ENCODE data around the gene ARID1B.

DNA sequence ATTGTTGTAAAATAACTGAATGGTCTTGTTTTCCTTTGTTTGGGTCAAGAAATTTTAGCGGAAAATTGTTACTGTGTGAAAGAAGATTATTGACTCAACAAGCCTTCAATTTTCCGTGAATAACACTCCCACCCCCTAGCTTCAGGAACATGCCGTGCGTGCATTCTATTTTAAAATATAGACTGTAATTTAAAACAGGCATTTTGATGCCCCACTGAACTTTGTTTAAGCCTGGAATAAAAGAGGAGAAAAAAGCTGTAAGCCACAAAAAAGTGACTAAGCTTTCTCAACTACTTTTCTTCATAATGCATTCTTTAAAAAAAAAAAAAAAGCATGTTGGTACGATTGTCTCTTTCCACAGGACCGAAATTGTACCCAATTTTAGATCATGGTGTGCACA lies 166.0 kb downstream of the ARID1B start:
- TF ChIP-seq, protein P1, sequence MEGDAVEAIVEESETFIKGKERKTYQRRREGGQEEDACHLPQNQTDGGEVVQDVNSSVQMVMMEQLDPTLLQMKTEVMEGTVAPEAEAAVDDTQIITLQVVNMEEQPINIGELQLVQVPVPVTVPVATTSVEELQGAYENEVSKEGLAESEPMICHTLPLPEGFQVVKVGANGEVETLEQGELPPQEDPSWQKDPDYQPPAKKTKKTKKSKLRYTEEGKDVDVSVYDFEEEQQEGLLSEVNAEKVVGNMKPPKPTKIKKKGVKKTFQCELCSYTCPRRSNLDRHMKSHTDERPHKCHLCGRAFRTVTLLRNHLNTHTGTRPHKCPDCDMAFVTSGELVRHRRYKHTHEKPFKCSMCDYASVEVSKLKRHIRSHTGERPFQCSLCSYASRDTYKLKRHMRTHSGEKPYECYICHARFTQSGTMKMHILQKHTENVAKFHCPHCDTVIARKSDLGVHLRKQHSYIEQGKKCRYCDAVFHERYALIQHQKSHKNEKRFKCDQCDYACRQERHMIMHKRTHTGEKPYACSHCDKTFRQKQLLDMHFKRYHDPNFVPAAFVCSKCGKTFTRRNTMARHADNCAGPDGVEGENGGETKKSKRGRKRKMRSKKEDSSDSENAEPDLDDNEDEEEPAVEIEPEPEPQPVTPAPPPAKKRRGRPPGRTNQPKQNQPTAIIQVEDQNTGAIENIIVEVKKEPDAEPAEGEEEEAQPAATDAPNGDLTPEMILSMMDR (IDR thresholded peaks at IDR 0.05) = no peak
- TF ChIP-seq EZH2 (IDR thresholded peaks at IDR 0.05; ENCODE audit: borderline replicate concordance, insufficient read depth, low read depth, low read length, poor library complexity, severe bottlenecking) = no peak
